H9 (cell line): ENCODE measurements around the gene IZUMO1. TPM values are rescaled to one million over a fixed set of nuclear protein-coding genes. Genes with fewer than 3 reads are reported as not detected.

Source experiments
- DNase-seq: peaks from one replicate; pipeline ENCODE4 v3.0.0-alpha.2; 2017
- H2AFZ ChIP-seq: one replicate; pipeline ENCODE4 v1.6.1; 2013; ENCODE audit warnings: mild to moderate bottlenecking, low read length, control low read depth, moderate library complexity
- H2AK5ac ChIP-seq: 2 replicates; pipeline ENCODE4 v1.6.1; 2013; ENCODE audit warnings: low read length, control low read depth, mixed read lengths; ENCODE audit not compliant: insufficient read length
- H2BK120ac ChIP-seq: one replicate; pipeline ENCODE4 v1.6.1; 2013; ENCODE audit warnings: low read depth, mild to moderate bottlenecking, low read length, control low read depth, inconsistent platforms; ENCODE audit not compliant: poor library complexity, severe bottlenecking
- H2BK12ac ChIP-seq: 2 replicates; pipeline ENCODE4 v1.6.1; 2013; ENCODE audit warnings: low read length, control low read depth, mixed read lengths, low read depth; ENCODE audit not compliant: insufficient read length
- H2BK15ac ChIP-seq: 2 replicates; pipeline ENCODE4 v1.6.1; 2013; ENCODE audit warnings: low read depth, low read length, control low read depth
- H2BK20ac ChIP-seq: one replicate; pipeline ENCODE4 v1.6.1; 2013; ENCODE audit warnings: low read depth, mild to moderate bottlenecking, low read length, control low read depth, inconsistent platforms; ENCODE audit not compliant: poor library complexity, severe bottlenecking
- H2BK5ac ChIP-seq: 2 replicates; pipeline ENCODE4 v1.6.1; 2013; ENCODE audit warnings: low read length, control low read depth, mixed read lengths; ENCODE audit not compliant: insufficient read length
- H3K14ac ChIP-seq: 2 replicates; pipeline ENCODE4 v1.6.1; 2013; ENCODE audit warnings: low read length, control low read depth; ENCODE audit not compliant: insufficient read depth
- H3K18ac ChIP-seq: 2 replicates; pipeline ENCODE4 v1.6.1; 2013; ENCODE audit warnings: low read depth, mild to moderate bottlenecking, mixed read lengths, low read length, control low read depth; ENCODE audit not compliant: insufficient read length
- H3K23ac ChIP-seq: 2 replicates; pipeline ENCODE4 v1.6.1; 2013; ENCODE audit warnings: low read length, control low read depth, mixed read lengths, low read depth; ENCODE audit not compliant: insufficient read length
- H3K23me2 ChIP-seq: 2 replicates; pipeline ENCODE4 v1.6.1; 2013; ENCODE audit warnings: low read depth, mild to moderate bottlenecking, mixed read lengths, low read length, control low read depth; ENCODE audit not compliant: insufficient read length, poor library complexity, severe bottlenecking
- H3K27ac ChIP-seq: 2 replicates; pipeline ENCODE4 v1.5.1; 2013; ENCODE audit warnings: low read length, control low read depth, mixed read lengths, low read depth; ENCODE audit not compliant: insufficient read length
- H3K27me3 ChIP-seq: 2 replicates; pipeline ENCODE4 v1.6.1; 2013; ENCODE audit warnings: low read length, control low read depth, inconsistent platforms; ENCODE audit not compliant: insufficient read depth
- H3K4ac ChIP-seq: 2 replicates; pipeline ENCODE4 v1.6.1; 2013; ENCODE audit warnings: low read depth, mild to moderate bottlenecking, control low read depth, inconsistent platforms, low read length, moderate library complexity
- H3K4me1 ChIP-seq: 2 replicates; pipeline ENCODE4 v1.6.1; 2013; ENCODE audit warnings: low read length, control low read depth, inconsistent platforms; ENCODE audit not compliant: insufficient read depth
- H3K4me2 ChIP-seq: 2 replicates; pipeline ENCODE4 v1.6.1; 2013; ENCODE audit warnings: low read length, control low read depth, mixed read lengths; ENCODE audit not compliant: insufficient read length, insufficient read depth
- H3K56ac ChIP-seq: 2 replicates; pipeline ENCODE4 v1.6.1; 2013; ENCODE audit warnings: low read depth, mild to moderate bottlenecking, mixed read lengths, low read length, control low read depth; ENCODE audit not compliant: insufficient read length
- H3K79me1 ChIP-seq: 2 replicates; pipeline ENCODE4 v1.6.1; 2013; ENCODE audit warnings: low read depth, mild to moderate bottlenecking, moderate library complexity, low read length, control low read depth, inconsistent platforms; ENCODE audit not compliant: insufficient read depth, poor library complexity, severe bottlenecking
- H3K79me2 ChIP-seq: 2 replicates; pipeline ENCODE4 v1.6.1; 2013; ENCODE audit warnings: low read length, control low read depth, inconsistent platforms; ENCODE audit not compliant: insufficient read depth
- H3K9ac ChIP-seq: 2 replicates; pipeline ENCODE4 v1.6.1; 2013; ENCODE audit warnings: low read length, control low read depth, mixed read lengths; ENCODE audit not compliant: insufficient read length; ENCODE audit errors: extremely low read depth
- H3K9me3 ChIP-seq: one replicate; pipeline ENCODE4 v1.6.1; 2013; ENCODE audit warnings: low read depth, low read length, inconsistent platforms; ENCODE audit not compliant: control insufficient read depth
- H3T11ph ChIP-seq: one replicate; pipeline ENCODE4 v1.6.1; 2013; ENCODE audit warnings: mild to moderate bottlenecking, low read length, control low read depth, inconsistent platforms
- H4K20me1 ChIP-seq: one replicate; pipeline ENCODE4 v1.6.1; 2013; ENCODE audit not compliant: control insufficient read depth, insufficient read length, insufficient read depth
- H4K5ac ChIP-seq: 2 replicates; pipeline ENCODE4 v1.6.1; 2013; ENCODE audit warnings: low read depth, mild to moderate bottlenecking, mixed read lengths, low read length, control low read depth; ENCODE audit not compliant: insufficient read length
- H4K8ac ChIP-seq: replicated peaks from 2 replicates; pipeline ENCODE4 v1.6.1; 2013; ENCODE audit warnings: low read length, control low read depth, mixed read lengths, low read depth; ENCODE audit not compliant: insufficient read length
- H4K91ac ChIP-seq: 2 replicates; pipeline ENCODE4 v1.6.1; 2013; ENCODE audit warnings: low read depth, mild to moderate bottlenecking, moderate library complexity, mixed read lengths, low read length, control low read depth; ENCODE audit not compliant: insufficient read length
- H3K27ac Mint-ChIP-seq, 3 experiments: 2 replicates in 2 of 3; 3 replicates in 1 of 3; pipeline ENCODE4 v1.8.0; 2020 to 2021; ENCODE audit warnings: mixed read lengths in 3 of 3, mild to moderate bottlenecking in 1 of 3, moderate library complexity in 1 of 3
- H3K27me3 Mint-ChIP-seq: 2 replicates; pipeline ENCODE4 v1.8.0; 2021; ENCODE audit warnings: low read depth, mild to moderate bottlenecking, moderate library complexity, mixed read lengths
- H3K36me3 Mint-ChIP-seq, 3 experiments: 2 replicates in 2 of 3; 3 replicates in 1 of 3; pipeline ENCODE4 v1.8.0; 2020 to 2021; ENCODE audit warnings: low read depth in 3 of 3, mixed read lengths in 3 of 3; ENCODE audit not compliant: insufficient read depth in 1 of 3
- H3K4me1 Mint-ChIP-seq, 2 experiments: 2 replicates each; pipeline ENCODE4 v1.8.0; 2020; ENCODE audit warnings: mixed read lengths in 2 of 2
- H3K4me3 Mint-ChIP-seq, 2 experiments: 2 replicates in 1 of 2; 3 replicates in 1 of 2; pipeline ENCODE4 v1.8.0; 2020 to 2021; ENCODE audit warnings: mild to moderate bottlenecking in 2 of 2, mixed read lengths in 2 of 2, moderate library complexity in 1 of 2
- H3K9me3 Mint-ChIP-seq, 2 experiments: 2 replicates in 1 of 2; 3 replicates in 1 of 2; pipeline ENCODE4 v1.8.0; 2020; ENCODE audit warnings: mild to moderate bottlenecking in 2 of 2, mixed read lengths in 2 of 2, moderate library complexity in 1 of 2
- WGBS: extraction: QIAGEN DNeasy Blood & Tissue Kit; methylation state at CpG from one replicate; pipeline ENCODE4 v1.1.7; 2013; ENCODE audit warnings: missing lambda C conversion rate, low lambda C conversion rate, mixed read lengths; ENCODE audit not compliant: insufficient read length; ENCODE audit errors: extremely low coverage; 5-methylcytosine and 5-hydroxymethylcytosine counted together
- total RNA-seq: library from RNA; stranded (reverse); gene quantifications from 2 replicates; pipeline ENCODE4 v1.2.1, GENCODE V29; 2021
- TF ChIP-seq, protein P1 (sequence below): fragments of 200-600 bp; sonication (generic); conservative IDR thresholded peaks from 3 replicates; pipeline ENCODE4 v1.8.0; 2021; ENCODE audit warnings: antibody characterized with exemption, mild to moderate bottlenecking

The IZUMO1 gene
- total RNA-seq, 1 experiment from 2014 or later: 3.7 TPM

DNA sequence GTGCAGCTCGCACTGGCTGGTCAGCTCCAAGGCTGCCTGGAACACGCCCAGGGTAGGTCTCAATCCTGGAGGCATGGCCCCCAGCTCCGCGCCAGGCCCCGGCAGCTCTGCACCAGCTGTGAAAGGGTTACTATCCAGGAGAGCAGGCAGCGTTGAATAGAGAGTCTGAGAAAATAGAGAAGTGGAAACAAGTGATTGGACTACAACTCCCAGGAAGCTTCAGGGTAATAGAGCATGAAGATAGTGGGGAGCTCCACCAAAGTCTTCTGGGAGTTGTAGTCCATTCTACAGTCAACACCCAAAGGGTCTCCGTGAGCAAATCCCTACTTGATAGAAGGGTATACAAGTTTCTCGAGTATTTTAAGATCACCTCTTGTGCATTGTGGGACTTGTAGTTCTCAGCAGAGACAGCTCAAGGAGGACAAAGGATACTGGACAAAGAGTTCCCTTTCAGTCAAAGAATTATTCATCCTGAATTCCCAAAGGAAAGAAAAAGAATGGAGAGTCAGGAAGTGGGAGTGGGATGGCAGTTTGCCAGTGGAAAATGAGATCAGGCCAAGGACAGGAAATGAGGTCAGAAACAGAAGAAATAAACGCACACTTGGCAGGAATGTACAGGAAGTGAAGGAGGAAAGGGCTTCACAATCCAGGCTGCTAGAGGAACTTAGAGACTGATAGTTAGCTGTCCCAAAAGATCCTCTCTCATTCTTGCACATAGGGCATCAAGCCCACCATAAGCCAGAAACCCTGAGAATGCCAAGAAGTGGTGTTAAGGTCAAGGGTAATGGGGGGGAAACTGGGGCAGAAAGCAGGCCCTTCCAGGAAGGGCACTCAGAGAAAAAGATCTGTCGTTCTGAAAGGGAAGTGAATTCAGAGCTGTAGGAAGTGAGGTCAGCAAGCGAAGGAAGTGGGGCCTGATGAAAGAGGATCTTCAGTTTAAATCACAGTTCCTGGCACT, 21.6 kb downstream of the IZUMO1 start:
- Histone ChIP-seq H3K79me2 (no peaks in the 10 kb centered on the region), H2BK120ac (no peak overlapping the region), H3K4me1 (no peaks in the 10 kb centered on the region), H4K20me1 (no peaks in the 10 kb centered on the region), H3K9ac (no peak overlapping the region), H3K14ac (no peak overlapping the region), H3K23ac (no peak overlapping the region), H3K23me2 (no peaks in the 10 kb centered on the region), H2BK15ac (no peak overlapping the region), H3K9me3 (no peaks in the 10 kb centered on the region), H3K4me2 (no peak overlapping the region), H2BK20ac (no peak overlapping the region), H3K27ac (no peak overlapping the region), H4K91ac (no peak overlapping the region), H4K5ac (no peak overlapping the region), H2BK12ac (no peak overlapping the region), H2AK5ac (no peak overlapping the region), H3K79me1 (no peaks in the 10 kb centered on the region), H2AFZ (no peak overlapping the region), H3K4ac (no peak overlapping the region), H3K18ac (no peak overlapping the region), H4K8ac (no peak overlapping the region), H2BK5ac (no peak overlapping the region), H3T11ph (no peak overlapping the region), H3K27me3 (no peaks in the 10 kb centered on the region), H3K56ac (no peak overlapping the region)
- H3K4me3 Mint-ChIP-seq: peak overlapping the region in 1 of 2 experiments; percentile 33; a peak in 1 of 5 replicates
- H3K9me3 Mint-ChIP-seq: no peaks in the 10 kb centered on the region
- peaks cover 7 to 14% of the 10 kb centered on the region in 2 experiments for H3K4me1 Mint-ChIP-seq
- no peaks in the 10 kb centered on the region; the same call in 1 of the 2 replicates for H3K27me3 Mint-ChIP-seq
- TF ChIP-seq, protein P1, sequence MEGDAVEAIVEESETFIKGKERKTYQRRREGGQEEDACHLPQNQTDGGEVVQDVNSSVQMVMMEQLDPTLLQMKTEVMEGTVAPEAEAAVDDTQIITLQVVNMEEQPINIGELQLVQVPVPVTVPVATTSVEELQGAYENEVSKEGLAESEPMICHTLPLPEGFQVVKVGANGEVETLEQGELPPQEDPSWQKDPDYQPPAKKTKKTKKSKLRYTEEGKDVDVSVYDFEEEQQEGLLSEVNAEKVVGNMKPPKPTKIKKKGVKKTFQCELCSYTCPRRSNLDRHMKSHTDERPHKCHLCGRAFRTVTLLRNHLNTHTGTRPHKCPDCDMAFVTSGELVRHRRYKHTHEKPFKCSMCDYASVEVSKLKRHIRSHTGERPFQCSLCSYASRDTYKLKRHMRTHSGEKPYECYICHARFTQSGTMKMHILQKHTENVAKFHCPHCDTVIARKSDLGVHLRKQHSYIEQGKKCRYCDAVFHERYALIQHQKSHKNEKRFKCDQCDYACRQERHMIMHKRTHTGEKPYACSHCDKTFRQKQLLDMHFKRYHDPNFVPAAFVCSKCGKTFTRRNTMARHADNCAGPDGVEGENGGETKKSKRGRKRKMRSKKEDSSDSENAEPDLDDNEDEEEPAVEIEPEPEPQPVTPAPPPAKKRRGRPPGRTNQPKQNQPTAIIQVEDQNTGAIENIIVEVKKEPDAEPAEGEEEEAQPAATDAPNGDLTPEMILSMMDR: no peak
- no CpG with 5 or more reads among the region's 11 CpGs for WGBS
- DNase-seq: peak; percentile 58
- peaks cover 0 to 4% (median 4%) of the 10 kb centered on the region in 3 experiments; a peak in 3 of 7 replicates for H3K36me3 Mint-ChIP-seq
- H3K27ac Mint-ChIP-seq: peak overlapping the region in 2 of 3 experiments; percentile 38 to 78; a peak in 4 of 7 replicates
